SIG-M5 (cell line): Measurements from ENCODE around the gene POLD2.
"Not testable (repeated sequence)": the region's sequence is repeated elsewhere in the genome, so short reads cannot be mapped to it uniquely, and the experiment has no call there.

Experiments used
- DNase-seq: peaks from one replicate; lab custom pipeline; 2025; lab: John Stamatoyannopoulos, UW

POLD2 gene

GRCh38 chr7:44138698-44139097 lies 15.3 kb upstream of the POLD2 start:
- DNase-seq: no peak

GRCh38 chr7:44136731-44137130 lies 13.4 kb upstream of the POLD2 start:
- no peak for DNase-seq

GRCh38 chr7:44134943-44135628 lies 11.7 kb upstream of the POLD2 start:
- no peak for DNase-seq

GRCh38 chr7:44133295-44133694 lies 9.9 kb upstream of the POLD2 start:
- no peak for DNase-seq

- no peak for DNase-seq
Observed at GRCh38 chr7:44132039-44132438, 8.7 kb upstream of the POLD2 start.

- DNase-seq: no peak
Observed at GRCh38 chr7:44131173-44132029, 8.1 kb upstream of the POLD2 start.

GRCh38 chr7:44128721-44129582 lies 5.6 kb upstream of the POLD2 start:
- DNase-seq: no peak

- no peak for DNase-seq
Observed at GRCh38 chr7:44127161-44127560, 3.8 kb upstream of the POLD2 start.

GRCh38 chr7:44126574-44126973 lies 3.2 kb upstream of the POLD2 start:
- not testable (repeated sequence) for DNase-seq

GRCh38 chr7:44124822-44125202 lies 1.5 kb upstream of the POLD2 start:
- DNase-seq: no peak

GRCh38 chr7:44122529-44122928 lies 819 bp downstream of the POLD2 start:
- no peak for DNase-seq

- DNase-seq: no peak
Observed at GRCh38 chr7:44121761-44122420, 1.5 kb downstream of the POLD2 start.

- DNase-seq: no peak
Observed at GRCh38 chr7:44120395-44120794, 3.0 kb downstream of the POLD2 start.

- no peak for DNase-seq
Observed at GRCh38 chr7:44119829-44120380, 3.4 kb downstream of the POLD2 start.

GRCh38 chr7:44117801-44118429 lies 5.4 kb downstream of the POLD2 start:
- no peak for DNase-seq

- no peak for DNase-seq
Observed at GRCh38 chr7:44116789-44117666, 6.3 kb downstream of the POLD2 start.

- no peak for DNase-seq
Observed at GRCh38 chr7:44116087-44116788, 7.1 kb downstream of the POLD2 start.

- no peak for DNase-seq
Observed at GRCh38 chr7:44114586-44115310, 8.6 kb downstream of the POLD2 start.
